GM18951 (cell line): ENCODE measurements around the gene AKR1A1.

ENCODE experiments used
- POLR2A ChIP-seq: IDR thresholded peaks from 4 replicates; pipeline ENCODE4 v1.6.1; 2011; ENCODE audit warnings: mild to moderate bottlenecking; ENCODE audit not compliant: insufficient read length, insufficient read depth; ENCODE audit errors: extremely low read depth
- in situ Hi-C: fragments of 300-500 bp; cut with MboI; formaldehyde crosslinking; loops from one replicate; pipeline ENCODE4 v1.12.0; 2022; ENCODE audit warnings: low sequenced_read_pairs, mixed read lengths, inconsistent platforms; ENCODE audit not compliant: unreplicated experiment

AKR1A1 gene

DNA sequence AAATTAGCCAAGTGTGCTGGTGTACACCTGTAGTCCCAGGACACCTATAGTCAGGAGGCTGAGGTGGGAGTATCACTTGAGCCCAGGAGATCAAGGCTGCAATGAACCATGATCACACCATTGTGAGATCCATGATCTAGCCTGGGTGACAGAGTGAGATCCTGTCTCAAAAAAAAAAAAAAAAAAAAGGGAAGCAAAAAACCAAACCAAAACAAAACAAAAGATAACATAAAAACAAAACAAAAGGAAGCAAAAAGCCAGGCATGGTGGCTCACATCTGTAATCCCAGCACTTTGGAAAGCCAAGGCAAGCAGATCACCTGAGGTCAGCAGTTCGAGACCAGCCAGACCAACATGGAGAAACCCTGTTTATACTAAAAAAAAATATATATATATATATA lies 9.4 kb upstream of the AKR1A1 start:
- TF ChIP-seq POLR2A: no peak
- in situ Hi-C loops: no loop called here

DNA sequence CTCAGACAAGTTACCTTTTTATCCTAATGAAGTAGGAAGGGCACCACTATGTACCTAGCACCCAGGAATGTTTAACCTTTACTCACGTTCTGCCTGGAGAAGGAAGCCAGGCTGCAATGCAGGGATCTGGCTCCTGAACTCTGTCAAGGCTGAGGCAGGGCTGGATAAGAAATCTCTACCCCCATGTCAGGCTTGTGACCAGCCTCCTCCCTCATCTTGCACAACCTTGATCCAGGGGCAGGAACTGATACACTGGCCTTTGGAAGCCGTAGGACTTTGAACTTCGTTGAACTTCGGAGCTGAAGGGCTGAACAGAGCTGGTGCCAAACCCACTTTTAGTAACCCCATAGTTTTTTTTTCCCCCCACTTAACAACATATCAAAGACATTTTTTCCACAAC lies 8.0 kb upstream of the AKR1A1 start:
- in situ Hi-C loops: no loop called here

DNA sequence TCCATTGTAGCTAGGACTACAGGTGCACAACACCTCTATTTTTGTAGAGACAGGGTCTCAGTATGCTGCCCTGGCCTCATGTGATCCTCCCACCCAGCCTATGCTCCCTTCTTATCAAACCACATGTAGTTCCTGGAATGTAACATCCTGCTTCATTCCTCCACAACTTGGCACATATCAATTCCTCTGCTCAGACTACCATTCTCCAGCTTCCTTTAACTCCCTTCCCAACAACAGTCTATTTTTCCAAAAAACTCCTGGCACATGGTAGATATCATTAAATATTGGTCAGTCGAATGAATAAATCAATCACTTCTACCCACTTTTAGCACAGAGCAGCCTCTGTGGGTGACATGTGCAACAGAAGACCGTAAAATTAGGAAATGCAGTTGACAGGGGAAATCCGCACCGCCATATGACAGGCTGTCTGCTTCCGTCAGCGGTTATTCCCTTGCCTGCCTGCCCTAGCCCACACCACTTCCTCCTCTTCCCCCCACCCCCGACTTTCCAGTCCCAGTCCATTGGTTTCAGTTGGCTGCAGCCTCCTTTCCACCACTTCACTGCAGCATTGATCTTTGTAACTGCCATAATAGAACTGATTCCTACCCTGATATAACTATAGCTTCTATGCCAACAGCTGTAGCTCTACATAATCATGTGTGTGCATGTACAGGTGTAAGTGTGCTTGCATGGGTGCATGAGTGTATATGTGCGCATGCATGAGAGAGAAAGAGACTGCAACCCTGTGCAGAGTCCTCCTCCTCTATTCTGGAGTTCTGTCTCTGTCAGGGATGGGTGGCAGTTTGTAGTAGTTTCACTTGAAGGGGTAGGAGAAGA lies 6.8 kb upstream of the AKR1A1 start:
- in situ Hi-C loops: no loop called here
- no peak for TF ChIP-seq POLR2A

More for the DNA sequence above, 8.0 kb upstream of the AKR1A1 start:
- no peak for TF ChIP-seq POLR2A

DNA sequence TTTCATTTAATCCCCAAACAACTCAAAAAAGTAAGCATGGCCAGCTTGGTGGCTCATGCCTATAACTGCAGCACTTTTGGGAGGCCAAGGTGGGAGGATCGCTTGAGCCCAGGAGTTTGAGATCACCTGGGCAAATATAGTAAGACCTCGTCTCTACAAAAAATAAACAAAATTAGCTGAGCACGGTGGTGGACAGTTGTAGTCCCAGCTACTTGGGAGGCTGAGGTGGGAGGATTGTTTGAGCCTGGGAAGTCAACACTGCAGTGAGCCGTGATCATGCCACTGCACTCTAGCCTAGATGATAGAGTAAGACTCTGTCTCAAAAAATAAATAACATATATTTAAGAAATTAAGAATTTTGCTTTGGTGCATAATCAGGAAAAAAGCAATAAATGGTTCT lies 6.1 kb upstream of the AKR1A1 start:
- in situ Hi-C loops: no loop called here

DNA sequence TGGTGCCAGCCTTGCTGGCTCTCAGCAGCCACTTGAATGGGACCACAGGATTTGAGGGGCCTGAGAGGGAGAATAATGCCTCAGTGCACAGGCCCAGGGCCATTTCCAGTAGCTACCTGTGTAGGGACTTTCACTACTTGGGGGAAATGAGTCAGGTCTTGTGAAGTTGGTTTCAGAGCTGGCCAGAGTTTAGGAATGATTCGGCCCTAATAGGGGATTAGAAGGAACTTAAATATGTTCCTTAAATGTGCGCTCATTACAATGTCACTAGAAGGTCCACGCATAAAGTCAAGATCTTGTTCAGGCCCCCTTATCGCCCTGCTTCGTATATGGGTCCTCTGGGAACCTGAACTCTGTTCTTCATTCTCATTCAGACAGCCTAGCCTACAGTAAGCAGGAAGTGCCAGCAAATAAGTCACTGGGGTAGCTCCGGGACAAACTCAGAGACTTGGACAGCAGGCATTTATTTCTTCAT lies 5.6 kb upstream of the AKR1A1 start:
- TF ChIP-seq POLR2A: no peak
- in situ Hi-C loops: no loop called here

More for the DNA sequence above, 6.1 kb upstream of the AKR1A1 start:
- TF ChIP-seq POLR2A: no peak

DNA sequence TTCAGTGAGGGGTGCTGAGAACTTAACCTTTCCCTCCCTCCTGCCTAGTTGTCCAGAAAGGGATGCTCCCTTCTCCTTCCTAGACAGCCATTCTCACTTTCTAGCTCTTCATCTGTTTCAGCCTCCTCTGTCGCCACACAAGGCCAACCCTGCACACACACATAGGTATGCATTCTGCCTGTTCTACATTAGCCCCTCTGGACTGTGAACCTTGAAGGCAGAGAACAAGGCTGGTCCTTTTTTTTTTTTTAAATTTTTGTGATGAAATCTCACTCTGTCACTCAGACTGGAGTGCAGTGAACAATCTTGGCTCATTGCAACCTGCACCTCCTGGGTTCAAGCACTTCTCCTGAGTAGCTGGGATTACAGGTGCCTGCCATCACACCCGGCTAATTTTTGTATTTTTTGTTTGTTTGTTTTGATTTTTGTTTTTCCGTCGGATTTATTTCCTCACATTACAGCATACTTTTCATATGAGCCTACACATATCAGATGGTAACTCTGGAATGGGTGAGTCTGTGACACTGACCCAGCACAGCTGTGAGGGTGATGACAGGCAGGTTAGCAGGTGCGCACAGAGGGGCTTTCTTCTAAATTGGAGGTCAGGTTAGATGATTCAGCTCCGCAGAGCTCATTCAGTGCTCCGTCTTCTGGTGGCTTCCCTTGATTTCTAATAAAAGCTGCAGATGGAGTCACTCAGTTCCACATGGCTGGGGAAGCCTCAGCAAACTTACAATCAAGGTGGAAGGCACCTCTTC lies 4.9 kb upstream of the AKR1A1 start:
- in situ Hi-C loops: no loop called here

DNA sequence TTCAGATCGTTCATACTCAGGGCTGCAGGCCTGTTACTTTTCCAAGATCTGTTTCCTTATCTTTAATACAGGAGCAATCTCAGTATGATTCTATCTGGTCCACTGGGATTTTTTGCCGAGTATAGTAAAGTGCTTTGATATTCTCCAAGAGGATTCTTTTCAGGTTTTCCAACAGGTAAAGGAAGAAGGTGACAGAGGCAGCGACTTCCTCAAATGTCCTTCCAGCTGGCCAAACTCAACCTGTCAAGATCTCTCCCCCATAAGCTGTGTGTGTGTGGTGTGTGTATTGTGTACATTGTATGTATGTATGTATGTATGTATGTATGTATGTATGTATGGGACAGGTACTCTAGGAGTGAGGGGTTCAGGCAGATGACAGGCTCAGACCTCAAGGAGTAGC lies 1.1 kb downstream of the AKR1A1 start:
- in situ Hi-C loops: no loop called here
- TF ChIP-seq POLR2A: no peak

More for the DNA sequence above, 4.9 kb upstream of the AKR1A1 start:
- TF ChIP-seq POLR2A: no peak

DNA sequence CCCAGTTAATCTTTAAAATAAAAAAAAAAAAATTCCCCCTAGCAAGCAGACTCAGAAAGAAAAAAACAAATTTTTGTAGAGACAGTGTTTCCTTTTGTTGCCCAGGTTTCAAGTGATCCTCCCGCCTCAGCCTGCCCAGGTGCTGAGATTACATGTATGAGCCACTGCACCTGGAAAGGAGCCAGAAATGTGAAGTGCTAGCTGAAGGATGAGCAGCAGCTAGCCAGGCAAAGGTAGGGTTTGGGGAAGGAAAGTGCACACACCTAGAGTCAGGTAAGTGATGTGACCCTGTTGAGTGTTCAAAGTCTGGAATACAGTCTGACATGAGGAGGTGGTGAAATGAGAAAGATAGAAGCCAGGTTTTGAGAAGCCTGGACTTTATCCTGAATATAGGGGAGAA lies 1.7 kb downstream of the AKR1A1 start:
- no peak for TF ChIP-seq POLR2A
- in situ Hi-C loops: no loop called here

DNA sequence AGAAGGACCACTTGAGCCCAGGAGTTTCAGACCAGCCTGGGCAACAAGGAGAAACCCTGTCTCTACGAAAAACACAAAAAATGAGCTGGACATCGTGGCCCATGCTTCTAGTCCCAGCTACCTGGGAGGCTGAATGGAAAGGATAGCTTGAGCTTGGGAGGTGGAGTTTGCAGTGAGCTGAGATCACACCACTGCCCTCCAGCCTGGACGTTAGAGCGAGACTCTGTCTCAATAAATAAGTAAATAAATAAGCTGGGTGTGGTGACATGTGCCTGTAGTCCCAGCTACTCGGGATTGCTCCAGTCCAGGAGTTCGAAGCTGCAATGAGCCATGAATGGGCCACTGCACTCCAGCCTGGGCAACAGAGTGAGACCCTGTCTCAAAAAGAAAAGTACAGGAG lies 3.6 kb downstream of the AKR1A1 start:
- TF ChIP-seq POLR2A: no peak
- in situ Hi-C loops: no loop called here

DNA sequence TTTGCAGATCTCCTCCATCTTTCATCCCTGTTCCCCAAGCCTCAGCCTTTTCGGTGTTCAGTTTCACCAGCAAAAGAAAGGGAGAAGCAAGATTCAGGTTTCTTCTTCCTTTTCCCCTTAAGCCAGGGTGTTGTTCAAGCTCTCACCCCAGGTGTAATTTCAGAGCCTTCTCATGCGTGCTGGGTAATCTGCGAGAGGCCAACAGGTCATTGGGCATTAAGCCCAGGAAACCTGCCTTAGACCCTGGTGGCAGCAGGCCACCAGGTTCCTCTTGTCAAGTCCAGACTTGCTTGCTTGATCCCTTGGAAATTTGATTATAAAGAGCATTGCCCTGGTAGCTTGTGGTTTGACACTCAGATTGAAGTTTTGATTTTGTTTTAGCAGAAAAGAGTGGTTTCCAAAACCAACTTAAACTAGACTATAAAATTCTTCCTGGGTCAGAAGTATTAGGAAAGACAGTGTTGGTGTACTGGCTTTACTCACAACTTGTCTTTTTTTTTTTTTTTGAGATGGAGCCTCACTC lies 6.9 kb downstream of the AKR1A1 start:
- in situ Hi-C loops: no loop called here
- no peak for TF ChIP-seq POLR2A

DNA sequence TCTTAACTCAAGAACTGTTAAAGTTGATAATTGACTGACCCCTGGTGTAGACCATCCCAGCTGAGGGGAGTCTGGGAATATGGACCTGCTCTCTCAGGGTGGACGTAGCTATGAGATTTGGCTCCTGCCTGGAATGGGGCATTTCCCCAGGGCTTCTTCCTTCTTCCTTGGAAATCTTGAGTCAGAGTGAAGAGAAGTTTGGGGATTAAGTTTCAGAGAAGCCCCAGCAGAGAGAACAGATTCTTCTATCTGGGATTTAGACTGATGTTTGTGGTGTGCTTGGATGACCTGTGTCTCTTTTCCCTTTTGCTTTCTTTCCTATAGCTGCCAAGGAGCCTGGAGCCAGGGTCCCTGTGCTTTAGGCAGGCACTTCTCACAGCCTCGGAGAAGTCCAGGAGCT lies 13.2 kb downstream of the AKR1A1 start:
- no peak for TF ChIP-seq POLR2A
- in situ Hi-C loops: no loop called here

DNA sequence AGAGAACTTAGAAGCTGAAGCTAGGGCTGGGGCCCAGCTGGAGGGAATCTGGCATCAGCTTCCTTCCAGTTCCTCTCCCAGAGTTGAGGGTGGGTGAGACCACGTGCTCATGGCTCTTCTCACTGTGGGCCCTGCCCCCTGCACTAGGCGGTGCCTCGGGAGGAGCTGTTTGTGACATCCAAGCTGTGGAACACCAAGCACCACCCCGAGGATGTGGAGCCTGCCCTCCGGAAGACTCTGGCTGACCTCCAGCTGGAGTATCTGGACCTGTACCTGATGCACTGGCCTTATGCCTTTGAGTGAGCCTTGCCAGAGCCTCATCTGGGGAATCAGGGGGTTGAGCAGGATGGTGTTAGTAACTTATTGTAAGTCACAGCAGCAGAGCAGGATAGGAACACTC lies 16.1 kb downstream of the AKR1A1 start:
- no peak for TF ChIP-seq POLR2A
- in situ Hi-C loops: no loop called here

DNA sequence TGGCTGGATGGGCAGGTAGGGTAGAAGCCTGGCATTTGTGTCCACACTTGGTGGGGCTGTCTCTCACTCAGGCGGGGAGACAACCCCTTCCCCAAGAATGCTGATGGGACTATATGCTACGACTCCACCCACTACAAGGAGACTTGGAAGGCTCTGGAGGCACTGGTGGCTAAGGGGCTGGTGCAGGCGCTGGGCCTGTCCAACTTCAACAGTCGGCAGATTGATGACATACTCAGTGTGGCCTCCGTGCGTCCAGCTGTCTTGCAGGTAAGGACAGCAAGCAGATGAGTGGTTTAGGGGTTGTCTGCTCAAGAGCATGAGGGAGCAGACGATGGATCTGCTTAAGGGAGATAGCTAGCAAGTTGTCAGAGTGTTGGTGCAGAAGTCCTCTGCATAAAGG lies 17.3 kb downstream of the AKR1A1 start:
- no peak for TF ChIP-seq POLR2A
- in situ Hi-C loops: no loop called here
